Peyer's patch (tissue), 4 donors: ENCODE results near the gene TNS3.

Experiments
- CTCF ChIP-seq, 6 experiments: fragments of 450-650 bp in 4 of 6; fragments of 200-600 bp in 2 of 6; sonication (generic) in 1 of 6; IDR thresholded peaks; one replicate each; pipeline ENCODE4 v1.5.1; 2017 to 2019; ENCODE audit warnings: antibody characterized with exemption in 6 of 6, mild to moderate bottlenecking in 3 of 6, moderate library complexity in 1 of 6
- POLR2A ChIP-seq, 2 donors: fragments of 450-650 bp; IDR thresholded peaks; one replicate each; pipeline ENCODE4 v1.5.1; 2017; ENCODE audit warnings: antibody characterized with exemption in 2 of 2, mild to moderate bottlenecking in 2 of 2, moderate library complexity in 2 of 2

GRCh38 chr7:47307311-47307710 is 274.6 kb downstream of the TNS3 start:
- TF ChIP-seq POLR2A (IDR thresholded peaks at IDR 0.05) (no peak), CTCF (IDR thresholded peaks at IDR 0.05) (no peak)
